Tongue (tissue), 2 donors: ENCODE results near the gene MVB12A. TPM values are rescaled to one million over a fixed set of nuclear protein-coding genes. Genes with fewer than 3 reads are reported as not detected.
A peak's percentile ranks its signal among the peaks of the same experiment; 100 is the strongest.

Experiments used
- DNase-seq: peaks from one replicate; pipeline ENCODE4 v3.0.0-alpha.2; 2015
- total RNA-seq: library from RNA; depleted of rRNA; stranded (reverse); fragments of >200 nt; gene quantifications from one replicate; pipeline ENCODE4 v1.2.3, GENCODE V29; 2014

Gene MVB12A
- total RNA-seq, 1 donor from 2014 or later: 26.8 TPM

- no peak for DNase-seq
Observed at GRCh38 chr19:17404621-17405249, 15.1 kb upstream of the MVB12A start.

- DNase-seq: no peak
Observed at GRCh38 chr19:17405250-17406045, 14.4 kb upstream of the MVB12A start, which contains the start of gene BST2. Gene BST2, minus strand, starts transcription at chr19:17405630. Its CDS starts 55 bp downstream, at chr19:17405575.

GRCh38 chr19:17406046-17406886, 13.6 kb upstream of the MVB12A start:
- DNase-seq: no peak

- no peak for DNase-seq
Observed at GRCh38 chr19:17406887-17407196, 13.0 kb upstream of the MVB12A start.

- DNase-seq: no peak
Observed at GRCh38 chr19:17409990-17410389, 9.9 kb upstream of the MVB12A start.

GRCh38 chr19:17411801-17412200, 8.0 kb upstream of the MVB12A start:
- no peak for DNase-seq

- DNase-seq: no peak
Observed at GRCh38 chr19:17414097-17414496, 5.8 kb upstream of the MVB12A start.

GRCh38 chr19:17415121-17415520, 4.7 kb upstream of the MVB12A start:
- DNase-seq: no peak

GRCh38 chr19:17418710-17419109, 1.1 kb upstream of the MVB12A start:
- DNase-seq: no peak

GRCh38 chr19:17419154-17419620, 660 bp upstream of the MVB12A start:
- no peak for DNase-seq

- peak; percentile 43 for DNase-seq
Observed at GRCh38 chr19:17420475-17420924, 653 bp downstream of the MVB12A start.

- no peak for DNase-seq
Observed at GRCh38 chr19:17421942-17422341, 2.1 kb downstream of the MVB12A start.

- no peak for DNase-seq
Observed at GRCh38 chr19:17423429-17424208, 3.8 kb downstream of the MVB12A start.

GRCh38 chr19:17424743-17425365, 5.0 kb downstream of the MVB12A start:
- peak; percentile 59 for DNase-seq

- DNase-seq: no peak
Observed at GRCh38 chr19:17429641-17430113, 9.8 kb downstream of the MVB12A start.

- no peak for DNase-seq
Observed at GRCh38 chr19:17431417-17431816, 11.6 kb downstream of the MVB12A start.

GRCh38 chr19:17435218-17435617, 15.4 kb downstream of the MVB12A start:
- no peak for DNase-seq

GRCh38 chr19:17436094-17436873, 16.4 kb downstream of the MVB12A start:
- no peak for DNase-seq

GRCh38 chr19:17436874-17437267, 17.0 kb downstream of the MVB12A start:
- no peak for DNase-seq

GRCh38 chr19:17441241-17442021, 21.6 kb downstream of the MVB12A start:
- DNase-seq: peak; percentile 58
